Right lobe of liver (tissue), 4 donors: ENCODE results near the gene SLC25A38.

ENCODE experiments used
- CTCF ChIP-seq, 4 donors: fragments of 200-600 bp in 3 of 4; fragments of 450-650 bp in 1 of 4; IDR thresholded peaks; one replicate each; pipeline versions ENCODE4 v1.5.1 to v1.8.0; 2016 to 2022; ENCODE audit warnings: antibody characterized with exemption in 4 of 4, mild to moderate bottlenecking in 2 of 4
- POLR2A ChIP-seq: fragments of 450-650 bp; IDR thresholded peaks from one replicate; pipeline ENCODE4 v1.6.1; 2017; ENCODE audit warnings: antibody characterized with exemption, mild to moderate bottlenecking
- donor health status: DM: no; HTN: no; CAD: no.
- donor health status: DM: no; HTN: no; CAD: no.
- donor health status: DM: no; HTN: yes; CAD: no.

GRCh38 chr3:39429466-39429865 is 46.3 kb downstream of the SLC25A38 start:
- no peak for TF ChIP-seq CTCF (IDR thresholded peaks at IDR 0.05)
- no peak for TF ChIP-seq POLR2A
